ENCODE data around the gene RPL12.

Gene RPL12

GRCh38 chr9:127403507-127404192, 47.6 kb downstream of the RPL12 start:
- no peak for DNase-seq

GRCh38 chr9:127402401-127403090, 48.7 kb downstream of the RPL12 start:
- no peak for DNase-seq

- DNase-seq: no peak
These were observed 51.4 kb downstream of the RPL12 start for GRCh38 chr9:127399736-127400269.

GRCh38 chr9:127398715-127399400, 52.3 kb downstream of the RPL12 start:
- DNase-seq: no peak

- no peak for DNase-seq
These were observed 52.9 kb downstream of the RPL12 start for GRCh38 chr9:127398275-127398647.

Measured in inflammatory macrophage treated with lipopolysaccharide for 4 hours (primary cell).